HepG2 (cell line): Measurements from ENCODE around the gene COLEC12. TPM values are rescaled to one million over a fixed set of nuclear protein-coding genes. Genes with fewer than 3 reads are reported as not detected.

Experiments used
- ATF1 ChIP-seq: IDR thresholded peaks from 2 replicates; pipeline ENCODE4 v1.6.1; 2016; ENCODE audit warnings: mild to moderate bottlenecking, control low read depth
- MIER2 ChIP-seq: IDR thresholded peaks from 2 replicates; pipeline ENCODE4 v1.6.1; 2016; ENCODE audit warnings: missing biosample characterization, missing genetic modification reagents
- SKIL ChIP-seq: sonication (generic); formaldehyde crosslinking; IDR thresholded peaks from 2 replicates; pipeline ENCODE4 v1.8.0; 2022; ENCODE audit warnings: missing genetic modification reagents, mild to moderate bottlenecking, moderate library complexity, borderline replicate concordance
- polyA plus RNA-seq, 8 experiments: library from polyadenylated mRNA; depleted of rRNA in 3 of 8; stranded (reverse) in 7 of 8; unstranded in 1 of 8; fragments of >200 nt; fragmentation: Illumina TruSeq in 4 of 8; extraction: Trizol in 4 of 8; gene quantifications; 2 replicates each; pipeline versions ENCODE4 v1.2.1 to v1.2.3, GENCODE V29; 2011 to 2016; ENCODE audit warnings: low read depth in 4 of 8, missing spikeins in 1 of 8, mixed read lengths in 1 of 8; ENCODE audit not compliant: insufficient read depth in 1 of 8
- total RNA-seq, 5 experiments: library from RNA; depleted of rRNA; stranded (reverse); fragments of >200 nt; fragmentation: Illumina TruSeq; extraction: Trizol; gene quantifications; 2 replicates each; pipeline ENCODE4 v1.2.3, GENCODE V29; 2016; ENCODE audit warnings: low read depth in 1 of 5
- TF ChIP-seq, protein P1 (sequence below): sonication (generic); formaldehyde crosslinking; IDR thresholded peaks from 2 replicates; pipeline ENCODE4 v1.5.0; 2020; ENCODE audit warnings: mild to moderate bottlenecking, missing genetic modification reagents, borderline replicate concordance
- TF ChIP-seq, protein P2 (sequence below): sonication (generic); formaldehyde crosslinking; IDR thresholded peaks from 2 replicates; pipeline ENCODE4 v1.8.0; 2022; ENCODE audit warnings: mild to moderate bottlenecking, missing genetic modification reagents; ENCODE audit not compliant: insufficient replicate concordance

The COLEC12 gene
- total and polyA plus RNA-seq, 2 of the 13 experiments (the other 11 are each of a cell fraction or from before 2014, with no cell fraction given) = 0.02 to 0.11 TPM

- TF ChIP-seq, protein P1, sequence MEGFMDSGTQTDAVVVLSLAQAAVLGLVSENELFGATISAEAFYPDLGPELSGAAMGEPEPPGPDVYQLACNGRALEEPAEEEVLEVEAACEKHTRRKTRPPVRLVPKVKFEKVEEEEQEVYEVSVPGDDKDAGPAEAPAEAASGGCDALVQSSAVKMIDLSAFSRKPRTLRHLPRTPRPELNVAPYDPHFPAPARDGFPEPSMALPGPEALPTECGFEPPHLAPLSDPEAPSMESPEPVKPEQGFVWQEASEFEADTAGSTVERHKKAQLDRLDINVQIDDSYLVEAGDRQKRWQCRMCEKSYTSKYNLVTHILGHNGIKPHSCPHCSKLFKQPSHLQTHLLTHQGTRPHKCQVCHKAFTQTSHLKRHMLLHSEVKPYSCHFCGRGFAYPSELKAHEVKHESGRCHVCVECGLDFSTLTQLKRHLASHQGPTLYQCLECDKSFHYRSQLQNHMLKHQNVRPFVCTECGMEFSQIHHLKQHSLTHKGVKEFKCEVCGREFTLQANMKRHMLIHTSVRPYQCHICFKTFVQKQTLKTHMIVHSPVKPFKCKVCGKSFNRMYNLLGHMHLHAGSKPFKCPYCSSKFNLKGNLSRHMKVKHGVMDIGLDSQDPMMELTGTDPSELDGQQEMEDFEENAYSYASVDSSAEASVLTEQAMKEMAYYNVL (CRISPR knock-in tag) = no peak
- no peak for TF ChIP-seq ATF1 (CRISPR knock-in tag)
- TF ChIP-seq, protein P2, sequence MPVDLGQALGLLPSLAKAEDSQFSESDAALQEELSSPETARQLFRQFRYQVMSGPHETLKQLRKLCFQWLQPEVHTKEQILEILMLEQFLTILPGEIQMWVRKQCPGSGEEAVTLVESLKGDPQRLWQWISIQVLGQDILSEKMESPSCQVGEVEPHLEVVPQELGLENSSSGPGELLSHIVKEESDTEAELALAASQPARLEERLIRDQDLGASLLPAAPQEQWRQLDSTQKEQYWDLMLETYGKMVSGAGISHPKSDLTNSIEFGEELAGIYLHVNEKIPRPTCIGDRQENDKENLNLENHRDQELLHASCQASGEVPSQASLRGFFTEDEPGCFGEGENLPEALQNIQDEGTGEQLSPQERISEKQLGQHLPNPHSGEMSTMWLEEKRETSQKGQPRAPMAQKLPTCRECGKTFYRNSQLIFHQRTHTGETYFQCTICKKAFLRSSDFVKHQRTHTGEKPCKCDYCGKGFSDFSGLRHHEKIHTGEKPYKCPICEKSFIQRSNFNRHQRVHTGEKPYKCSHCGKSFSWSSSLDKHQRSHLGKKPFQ (CRISPR knock-in tag) = no peak
- TF ChIP-seq MIER2 (CRISPR knock-in tag) = no peak
- no peak for TF ChIP-seq SKIL (CRISPR knock-in tag)
These were observed 79.7 kb downstream of the COLEC12 start (continued) for GRCh38 chr18:420661-421246.
